Ishikawa (cell line): Measurements from ENCODE around the gene COL18A1.

ENCODE experiments used
- CEBPB ChIP-seq: IDR thresholded peaks from 2 replicates; pipeline ENCODE4 v1.6.1; 2012
- CREB1 ChIP-seq: IDR thresholded peaks from 2 replicates; pipeline ENCODE4 v1.6.1; 2012; ENCODE audit warnings: low read depth
- EGR1 ChIP-seq: IDR thresholded peaks from 2 replicates; pipeline ENCODE4 v1.6.1; 2012
- EP300 ChIP-seq: IDR thresholded peaks from 2 replicates; pipeline ENCODE4 v1.6.1; 2012; ENCODE audit warnings: borderline replicate concordance
- FOXM1 ChIP-seq: IDR thresholded peaks from 2 replicates; pipeline ENCODE4 v1.6.1; 2012; ENCODE audit warnings: low read depth, borderline replicate concordance
- MAX ChIP-seq: IDR thresholded peaks from 2 replicates; pipeline ENCODE4 v1.6.1; 2012
- TAF1 ChIP-seq: IDR thresholded peaks from 2 replicates; pipeline ENCODE4 v1.6.1; 2012; ENCODE audit warnings: low read depth, mild to moderate bottlenecking
- TEAD4 ChIP-seq: IDR thresholded peaks from 2 replicates; pipeline ENCODE4 v1.6.1; 2012
- YY1 ChIP-seq: IDR thresholded peaks from 2 replicates; pipeline ENCODE4 v1.6.1; 2012; ENCODE audit warnings: low read depth

- TF ChIP-seq TAF1: no peak
- TF ChIP-seq YY1: no peak
- no peak for TF ChIP-seq MAX
- no peak for TF ChIP-seq FOXM1
- no peak for TF ChIP-seq CREB1
- no peak for TF ChIP-seq CEBPB
- TF ChIP-seq EP300: no peak
- no peak for TF ChIP-seq EGR1
- TF ChIP-seq TEAD4: no peak
Observed at GRCh38 chr21:45482899-45483821, 78.2 kb downstream of the COL18A1 start.
